ENCODE data around the gene MAPK10.

Gene MAPK10

DNA sequence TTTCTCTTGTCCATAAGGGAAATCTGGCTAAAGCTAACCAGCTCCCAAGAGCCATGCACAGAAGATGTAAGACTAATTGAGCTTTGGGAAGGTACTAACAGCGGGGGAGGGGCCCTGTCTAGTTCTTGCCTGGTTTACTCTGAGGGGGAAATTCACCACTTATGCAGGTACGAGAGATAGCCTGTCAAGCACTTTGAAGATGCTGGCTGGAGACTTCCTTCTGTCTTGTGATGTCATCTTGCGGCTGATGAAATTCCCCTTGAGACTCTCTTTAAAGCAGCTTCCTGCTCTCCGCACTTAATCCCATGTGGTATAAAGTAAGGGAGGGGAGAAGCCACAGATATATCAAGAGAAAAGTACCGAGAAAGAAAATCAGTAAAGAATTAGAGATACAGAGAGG lies 345.3 kb downstream of the MAPK10 start:
- no peaks in the 10 kb centered on the region for H3K4me1 ChIP-seq (ENCODE audit: control insufficient read depth in 1 of 2, insufficient read depth in 2 of 2, low read length in 2 of 2)
- no peaks in the 10 kb centered on the region for H3K36me3 ChIP-seq (ENCODE audit: control insufficient read depth in 1 of 2, insufficient read depth in 2 of 2, low read length in 2 of 2)
- H3K9ac ChIP-seq (ENCODE audit: low read depth in 1 of 2, low read length in 2 of 2): no peak overlapping the region
- H3K27me3 ChIP-seq (ENCODE audit: control insufficient read depth in 1 of 2, insufficient read depth in 2 of 2, low read length in 2 of 2): no peaks in the 10 kb centered on the region
- no peaks in the 10 kb centered on the region for H3K9me3 ChIP-seq (ENCODE audit: control insufficient read depth in 1 of 2, low read length in 2 of 2)
- no peak overlapping the region for H3K4me3 ChIP-seq (ENCODE audit: low read depth in 1 of 2, low read length in 2 of 2)
- no peak overlapping the region for H3K27ac ChIP-seq (ENCODE audit: low read depth, low read length)

DNA sequence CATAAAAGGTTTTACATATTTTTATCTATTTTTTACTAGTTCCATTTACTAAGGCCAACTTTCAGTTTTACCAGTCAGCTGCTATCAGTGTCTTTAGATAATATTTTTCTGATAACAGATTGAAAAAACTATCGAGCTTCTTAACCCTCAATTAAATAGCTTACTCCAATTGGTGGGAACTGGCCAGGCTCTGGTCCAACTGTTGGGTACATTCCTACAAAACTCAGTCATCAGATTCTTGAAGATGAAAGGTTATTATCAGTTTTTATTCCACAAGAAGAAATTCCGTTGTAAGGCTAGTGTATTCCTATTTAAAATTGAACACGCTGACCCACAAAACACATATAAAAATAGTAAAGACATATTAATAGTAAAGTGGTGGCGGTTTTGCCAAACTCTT lies 346.2 kb downstream of the MAPK10 start:
- Histone ChIP-seq H3K4me3 (ENCODE audit: low read depth in 1 of 2, low read length in 2 of 2) (no peak overlapping the region), H3K36me3 (ENCODE audit: control insufficient read depth in 1 of 2, insufficient read depth in 2 of 2, low read length in 2 of 2) (no peaks in the 10 kb centered on the region), H3K4me1 (ENCODE audit: control insufficient read depth in 1 of 2, insufficient read depth in 2 of 2, low read length in 2 of 2) (no peaks in the 10 kb centered on the region), H3K27ac (ENCODE audit: low read depth, low read length) (no peak overlapping the region), H3K9ac (ENCODE audit: low read depth in 1 of 2, low read length in 2 of 2) (no peak overlapping the region), H3K9me3 (ENCODE audit: control insufficient read depth in 1 of 2, low read length in 2 of 2) (no peaks in the 10 kb centered on the region), H3K27me3 (ENCODE audit: control insufficient read depth in 1 of 2, insufficient read depth in 2 of 2, low read length in 2 of 2) (no peaks in the 10 kb centered on the region)

DNA sequence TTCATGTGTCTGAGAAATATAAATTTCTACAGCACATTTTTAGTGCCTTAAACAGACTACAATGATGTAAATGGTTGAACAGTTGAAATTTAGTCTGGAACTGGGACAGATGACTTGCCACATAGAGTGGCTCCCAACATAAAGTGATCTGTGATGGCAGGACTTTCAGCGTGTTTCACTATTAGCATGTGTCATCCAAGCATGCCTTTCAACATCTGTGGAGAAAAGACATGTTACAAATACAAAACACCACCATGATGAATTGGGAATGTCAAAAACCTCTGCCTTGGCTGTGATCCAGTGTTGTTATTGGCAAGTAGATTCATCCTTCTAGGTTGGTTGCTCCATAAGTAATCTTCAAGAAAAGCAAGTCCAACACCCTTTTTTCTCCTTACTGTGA lies 348.7 kb downstream of the MAPK10 start:
- H3K4me1 ChIP-seq (ENCODE audit: control insufficient read depth in 1 of 2, insufficient read depth in 2 of 2, low read length in 2 of 2): no peaks in the 10 kb centered on the region
- no peak overlapping the region for H3K9ac ChIP-seq (ENCODE audit: low read depth in 1 of 2, low read length in 2 of 2)
- H3K36me3 ChIP-seq (ENCODE audit: control insufficient read depth in 1 of 2, insufficient read depth in 2 of 2, low read length in 2 of 2): no peaks in the 10 kb centered on the region
- no peak overlapping the region for H3K27ac ChIP-seq (ENCODE audit: low read depth, low read length)
- H3K27me3 ChIP-seq (ENCODE audit: control insufficient read depth in 1 of 2, insufficient read depth in 2 of 2, low read length in 2 of 2): no peaks in the 10 kb centered on the region
- H3K9me3 ChIP-seq (ENCODE audit: control insufficient read depth in 1 of 2, low read length in 2 of 2): no peaks in the 10 kb centered on the region
- no peak overlapping the region for H3K4me3 ChIP-seq (ENCODE audit: low read depth in 1 of 2, low read length in 2 of 2)

DNA sequence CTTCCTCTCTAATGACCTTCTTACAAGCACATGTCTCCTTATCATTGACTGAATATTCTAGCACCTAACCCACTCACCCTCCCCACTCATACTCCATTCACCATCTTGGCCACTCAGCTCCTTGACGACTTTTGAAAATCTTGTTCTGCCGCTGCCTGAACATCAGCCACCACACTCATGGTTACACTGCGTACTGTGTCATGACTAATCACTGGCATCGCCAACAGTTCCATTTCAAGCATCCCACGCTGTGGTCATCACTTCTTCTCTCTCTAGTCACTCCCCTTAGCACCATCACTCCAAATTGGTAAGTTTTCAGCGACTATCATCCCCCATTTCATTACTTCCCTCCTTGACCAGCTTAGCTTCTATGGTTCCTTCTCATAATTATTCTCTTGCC lies 352.8 kb downstream of the MAPK10 start:
- no peak overlapping the region for H3K9ac ChIP-seq (ENCODE audit: low read depth in 1 of 2, low read length in 2 of 2)
- no peak overlapping the region for H3K27ac ChIP-seq (ENCODE audit: low read depth, low read length)
- H3K9me3 ChIP-seq (ENCODE audit: control insufficient read depth in 1 of 2, low read length in 2 of 2): no peaks in the 10 kb centered on the region
- H3K36me3 ChIP-seq (ENCODE audit: control insufficient read depth in 1 of 2, insufficient read depth in 2 of 2, low read length in 2 of 2): no peaks in the 10 kb centered on the region
- no peaks in the 10 kb centered on the region for H3K27me3 ChIP-seq (ENCODE audit: control insufficient read depth in 1 of 2, insufficient read depth in 2 of 2, low read length in 2 of 2)
- H3K4me3 ChIP-seq (ENCODE audit: low read depth in 1 of 2, low read length in 2 of 2): no peak overlapping the region
- H3K4me1 ChIP-seq (ENCODE audit: control insufficient read depth in 1 of 2, insufficient read depth in 2 of 2, low read length in 2 of 2): no peaks in the 10 kb centered on the region

DNA sequence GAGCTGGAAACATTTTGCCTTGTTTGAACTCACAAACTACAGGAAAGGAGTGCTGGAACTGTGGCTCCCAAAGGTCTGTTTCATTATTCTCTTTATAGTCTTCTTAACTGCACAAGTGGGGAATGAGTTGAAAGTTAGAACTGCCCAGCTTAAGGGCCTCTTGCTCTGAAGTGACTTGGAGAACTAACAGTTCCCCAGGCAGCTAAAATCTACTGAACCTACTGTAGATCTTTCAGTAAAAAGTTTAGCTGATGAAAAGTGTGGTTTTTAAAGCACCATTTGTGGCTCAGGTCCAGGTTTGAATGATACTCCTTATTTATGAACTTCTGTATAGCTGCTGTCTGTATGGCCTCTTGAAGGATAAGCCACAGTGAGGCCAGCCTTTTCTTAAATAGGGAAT lies 353.8 kb downstream of the MAPK10 start:
- Histone ChIP-seq H3K4me1 (ENCODE audit: control insufficient read depth in 1 of 2, insufficient read depth in 2 of 2, low read length in 2 of 2) (no peaks in the 10 kb centered on the region), H3K9me3 (ENCODE audit: control insufficient read depth in 1 of 2, low read length in 2 of 2) (no peaks in the 10 kb centered on the region), H3K36me3 (ENCODE audit: control insufficient read depth in 1 of 2, insufficient read depth in 2 of 2, low read length in 2 of 2) (no peaks in the 10 kb centered on the region), H3K27ac (ENCODE audit: low read depth, low read length) (no peak overlapping the region), H3K4me3 (ENCODE audit: low read depth in 1 of 2, low read length in 2 of 2) (no peak overlapping the region), H3K9ac (ENCODE audit: low read depth in 1 of 2, low read length in 2 of 2) (no peak overlapping the region), H3K27me3 (ENCODE audit: control insufficient read depth in 1 of 2, insufficient read depth in 2 of 2, low read length in 2 of 2) (no peaks in the 10 kb centered on the region)

DNA sequence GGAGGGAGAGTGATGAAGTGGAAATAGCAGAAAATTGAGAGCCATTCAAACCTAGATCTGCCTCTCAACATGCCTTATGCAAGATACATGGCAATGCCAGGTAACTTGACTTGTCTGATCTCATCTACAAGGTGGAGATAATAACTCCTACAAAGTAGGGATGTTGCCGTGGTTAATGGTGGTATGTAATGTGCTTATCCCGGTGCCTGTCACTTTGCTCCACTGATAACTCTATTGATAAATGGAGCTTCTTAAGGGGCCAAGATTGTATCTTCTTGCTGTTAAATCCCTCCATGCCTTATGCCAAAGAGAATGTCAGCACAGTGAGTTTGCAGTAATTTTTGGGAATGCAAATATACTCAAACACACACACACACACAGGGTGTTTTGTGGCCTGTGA lies 355.8 kb downstream of the MAPK10 start:
- H3K9ac ChIP-seq (ENCODE audit: low read depth in 1 of 2, low read length in 2 of 2): no peak overlapping the region
- no peaks in the 10 kb centered on the region for H3K9me3 ChIP-seq (ENCODE audit: control insufficient read depth in 1 of 2, low read length in 2 of 2)
- H3K36me3 ChIP-seq (ENCODE audit: control insufficient read depth in 1 of 2, insufficient read depth in 2 of 2, low read length in 2 of 2): no peaks in the 10 kb centered on the region
- no peaks in the 10 kb centered on the region for H3K4me1 ChIP-seq (ENCODE audit: control insufficient read depth in 1 of 2, insufficient read depth in 2 of 2, low read length in 2 of 2)
- H3K4me3 ChIP-seq (ENCODE audit: low read depth in 1 of 2, low read length in 2 of 2): no peak overlapping the region
- H3K27me3 ChIP-seq (ENCODE audit: control insufficient read depth in 1 of 2, insufficient read depth in 2 of 2, low read length in 2 of 2): no peaks in the 10 kb centered on the region
- no peak overlapping the region for H3K27ac ChIP-seq (ENCODE audit: low read depth, low read length)

DNA sequence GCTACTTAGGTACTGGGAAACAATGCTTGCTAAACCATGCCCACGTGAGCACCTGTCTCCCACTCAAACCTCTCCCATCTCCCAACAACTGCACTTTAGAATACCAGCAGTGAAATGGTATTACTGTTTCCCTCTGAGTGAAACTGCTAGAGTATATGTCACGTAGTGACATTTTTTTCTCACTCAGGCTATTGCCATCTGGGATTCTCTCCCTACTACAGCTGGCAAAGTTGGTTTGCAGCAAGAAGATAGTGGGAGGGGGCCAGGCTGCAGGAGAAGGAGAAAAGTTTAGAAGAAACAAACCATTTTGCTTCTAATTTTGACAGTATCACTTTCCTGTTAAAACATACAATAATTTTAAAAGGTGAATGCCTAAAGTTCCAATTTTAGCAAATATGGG lies 358.3 kb downstream of the MAPK10 start:
- no peaks in the 10 kb centered on the region for H3K4me1 ChIP-seq (ENCODE audit: control insufficient read depth in 1 of 2, insufficient read depth in 2 of 2, low read length in 2 of 2)
- H3K36me3 ChIP-seq (ENCODE audit: control insufficient read depth in 1 of 2, insufficient read depth in 2 of 2, low read length in 2 of 2): no peaks in the 10 kb centered on the region
- H3K27me3 ChIP-seq (ENCODE audit: control insufficient read depth in 1 of 2, insufficient read depth in 2 of 2, low read length in 2 of 2): no peaks in the 10 kb centered on the region
- no peak overlapping the region for H3K4me3 ChIP-seq (ENCODE audit: low read depth in 1 of 2, low read length in 2 of 2)
- H3K27ac ChIP-seq (ENCODE audit: low read depth, low read length): no peak overlapping the region
- no peaks in the 10 kb centered on the region for H3K9me3 ChIP-seq (ENCODE audit: control insufficient read depth in 1 of 2, low read length in 2 of 2)
- H3K9ac ChIP-seq (ENCODE audit: low read depth in 1 of 2, low read length in 2 of 2): no peak overlapping the region

DNA sequence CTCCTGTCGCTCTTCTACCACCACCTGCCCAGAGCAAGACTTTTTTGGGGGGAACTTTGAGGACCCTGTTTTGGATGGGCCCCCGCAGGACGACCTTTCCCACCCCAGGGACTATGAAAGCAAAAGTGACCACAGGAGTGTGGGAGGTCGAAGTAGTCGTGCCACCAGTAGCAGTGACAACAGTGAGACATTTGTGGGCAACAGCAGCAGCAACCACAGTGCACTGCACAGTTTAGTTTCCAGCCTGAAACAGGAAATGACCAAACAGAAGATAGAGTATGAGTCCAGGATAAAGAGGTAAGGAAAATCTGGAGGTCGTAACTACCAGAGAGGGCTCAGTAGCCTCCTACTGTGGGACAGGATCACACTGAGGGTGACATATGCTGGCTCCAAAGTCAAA lies 364.5 kb downstream of the MAPK10 start:
- Histone ChIP-seq H3K27ac (ENCODE audit: low read depth, low read length) (no peak overlapping the region), H3K4me1 (ENCODE audit: control insufficient read depth in 1 of 2, insufficient read depth in 2 of 2, low read length in 2 of 2) (no peaks in the 10 kb centered on the region), H3K9me3 (ENCODE audit: control insufficient read depth in 1 of 2, low read length in 2 of 2) (no peaks in the 10 kb centered on the region), H3K27me3 (ENCODE audit: control insufficient read depth in 1 of 2, insufficient read depth in 2 of 2, low read length in 2 of 2) (no peaks in the 10 kb centered on the region), H3K4me3 (ENCODE audit: low read depth in 1 of 2, low read length in 2 of 2) (no peak overlapping the region), H3K9ac (ENCODE audit: low read depth in 1 of 2, low read length in 2 of 2) (no peak overlapping the region), H3K36me3 (ENCODE audit: control insufficient read depth in 1 of 2, insufficient read depth in 2 of 2, low read length in 2 of 2) (peaks cover 9 to 11% of the 10 kb centered on the region in 2 donors)

DNA sequence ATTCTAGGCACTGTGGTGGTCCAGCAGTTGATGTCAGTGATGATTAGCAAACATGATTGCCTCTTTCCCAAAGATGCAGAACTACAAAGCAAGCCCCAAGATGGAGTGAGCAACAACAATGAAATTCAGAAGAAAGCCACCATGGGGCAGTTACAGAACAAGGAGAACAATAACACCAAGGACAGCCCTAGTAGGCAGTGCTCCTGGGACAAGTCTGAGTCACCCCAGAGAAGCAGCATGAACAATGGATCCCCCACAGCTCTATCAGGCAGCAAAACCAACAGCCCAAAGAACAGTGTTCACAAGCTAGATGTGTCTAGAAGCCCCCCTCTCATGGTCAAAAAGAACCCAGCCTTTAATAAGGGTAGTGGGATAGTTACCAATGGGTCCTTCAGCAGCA lies 365.3 kb downstream of the MAPK10 start:
- no peak overlapping the region for H3K4me3 ChIP-seq (ENCODE audit: low read depth in 1 of 2, low read length in 2 of 2)
- no peaks in the 10 kb centered on the region for H3K4me1 ChIP-seq (ENCODE audit: control insufficient read depth in 1 of 2, insufficient read depth in 2 of 2, low read length in 2 of 2)
- peaks cover 9 to 11% of the 10 kb centered on the region in 2 donors for H3K36me3 ChIP-seq (ENCODE audit: control insufficient read depth in 1 of 2, insufficient read depth in 2 of 2, low read length in 2 of 2)
- H3K9ac ChIP-seq (ENCODE audit: low read depth in 1 of 2, low read length in 2 of 2): no peak overlapping the region
- H3K27ac ChIP-seq (ENCODE audit: low read depth, low read length): no peak overlapping the region
- H3K27me3 ChIP-seq (ENCODE audit: control insufficient read depth in 1 of 2, insufficient read depth in 2 of 2, low read length in 2 of 2): no peaks in the 10 kb centered on the region
- H3K9me3 ChIP-seq (ENCODE audit: control insufficient read depth in 1 of 2, low read length in 2 of 2): no peaks in the 10 kb centered on the region

DNA sequence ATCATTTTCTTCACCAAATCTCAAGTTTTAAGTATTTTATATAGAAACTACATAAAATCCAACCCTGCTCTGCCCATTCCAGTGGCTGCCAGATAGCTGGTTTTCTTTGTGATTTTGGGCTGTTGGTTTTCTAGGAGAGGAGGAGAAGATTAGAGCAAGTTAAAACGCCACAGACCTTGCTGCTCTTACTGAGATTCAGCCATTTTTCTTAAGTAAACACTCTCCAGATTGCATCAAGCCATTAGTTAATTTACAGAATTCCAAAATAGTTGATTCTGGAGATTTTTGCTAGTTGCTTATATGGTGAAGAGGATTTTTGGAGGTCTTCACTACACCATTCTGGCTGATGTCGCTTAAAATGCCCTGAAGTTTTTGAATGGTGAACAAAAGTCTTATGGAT lies 366.2 kb downstream of the MAPK10 start:
- Histone ChIP-seq H3K27ac (ENCODE audit: low read depth, low read length) (no peak overlapping the region), H3K9ac (ENCODE audit: low read depth in 1 of 2, low read length in 2 of 2) (no peak overlapping the region), H3K9me3 (ENCODE audit: control insufficient read depth in 1 of 2, low read length in 2 of 2) (no peaks in the 10 kb centered on the region), H3K4me3 (ENCODE audit: low read depth in 1 of 2, low read length in 2 of 2) (no peak overlapping the region), H3K4me1 (ENCODE audit: control insufficient read depth in 1 of 2, insufficient read depth in 2 of 2, low read length in 2 of 2) (no peaks in the 10 kb centered on the region), H3K36me3 (ENCODE audit: control insufficient read depth in 1 of 2, insufficient read depth in 2 of 2, low read length in 2 of 2) (peaks cover 9 to 11% of the 10 kb centered on the region in 2 donors), H3K27me3 (ENCODE audit: control insufficient read depth in 1 of 2, insufficient read depth in 2 of 2, low read length in 2 of 2) (no peaks in the 10 kb centered on the region)

DNA sequence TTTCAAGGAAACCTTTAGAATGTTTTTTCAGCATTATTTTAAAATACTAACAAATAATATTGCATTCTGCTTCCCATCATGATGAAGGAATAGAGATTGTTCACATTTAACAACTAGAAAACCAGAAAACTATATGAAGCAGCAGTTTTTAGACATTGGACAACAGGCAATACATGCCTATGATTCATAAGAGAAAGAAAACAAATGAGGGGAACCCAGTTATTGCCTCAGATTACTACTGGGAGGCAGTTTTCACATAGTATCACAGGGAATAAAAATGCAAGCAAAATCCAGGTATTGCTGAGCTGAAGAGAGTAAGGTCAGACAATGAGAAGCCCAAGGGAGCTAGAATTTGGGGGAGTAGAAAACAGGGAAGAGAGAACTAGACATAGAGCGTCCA lies 373.6 kb downstream of the MAPK10 start:
- H3K36me3 ChIP-seq (ENCODE audit: control insufficient read depth in 1 of 2, insufficient read depth in 2 of 2, low read length in 2 of 2): peaks cover 0 to 2% of the 10 kb centered on the region in 2 donors
- H3K9ac ChIP-seq (ENCODE audit: low read depth in 1 of 2, low read length in 2 of 2): no peak overlapping the region
- no peaks in the 10 kb centered on the region for H3K9me3 ChIP-seq (ENCODE audit: control insufficient read depth in 1 of 2, low read length in 2 of 2)
- no peaks in the 10 kb centered on the region for H3K27me3 ChIP-seq (ENCODE audit: control insufficient read depth in 1 of 2, insufficient read depth in 2 of 2, low read length in 2 of 2)
- H3K27ac ChIP-seq (ENCODE audit: low read depth, low read length): no peak overlapping the region
- no peak overlapping the region for H3K4me3 ChIP-seq (ENCODE audit: low read depth in 1 of 2, low read length in 2 of 2)
- H3K4me1 ChIP-seq (ENCODE audit: control insufficient read depth in 1 of 2, insufficient read depth in 2 of 2, low read length in 2 of 2): no peaks in the 10 kb centered on the region
